ELF-1 (cell line): ENCODE measurements around the gene SKA2.
A peak's percentile ranks its signal among the peaks of the same experiment; 100 is the strongest.

Experiments
- DNase-seq: peaks from one replicate; pipeline ENCODE4 v3.0.0-alpha.2; 2016; ENCODE audit warnings: low read depth, low spot score

The SKA2 gene

DNA sequence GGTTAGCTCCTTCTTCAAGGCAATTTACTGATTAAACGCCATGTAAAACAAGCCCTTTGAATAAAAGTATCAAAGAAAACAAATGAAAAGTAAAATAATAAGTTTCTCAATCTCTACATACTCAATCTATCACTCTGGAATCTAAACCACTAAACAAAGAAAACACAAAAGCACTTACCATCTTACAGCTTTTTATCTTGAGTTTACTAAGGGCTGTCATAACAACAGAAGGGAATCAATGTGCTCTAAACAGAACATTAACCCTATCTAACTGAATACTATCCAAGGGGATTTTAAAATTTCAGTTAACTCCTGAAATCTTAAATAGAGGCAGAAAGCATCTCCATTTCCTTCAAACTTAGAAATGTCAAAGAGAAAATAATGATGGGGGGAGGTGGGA lies 3.4 kb downstream of the SKA2 start:
- DNase-seq = no peak

DNA sequence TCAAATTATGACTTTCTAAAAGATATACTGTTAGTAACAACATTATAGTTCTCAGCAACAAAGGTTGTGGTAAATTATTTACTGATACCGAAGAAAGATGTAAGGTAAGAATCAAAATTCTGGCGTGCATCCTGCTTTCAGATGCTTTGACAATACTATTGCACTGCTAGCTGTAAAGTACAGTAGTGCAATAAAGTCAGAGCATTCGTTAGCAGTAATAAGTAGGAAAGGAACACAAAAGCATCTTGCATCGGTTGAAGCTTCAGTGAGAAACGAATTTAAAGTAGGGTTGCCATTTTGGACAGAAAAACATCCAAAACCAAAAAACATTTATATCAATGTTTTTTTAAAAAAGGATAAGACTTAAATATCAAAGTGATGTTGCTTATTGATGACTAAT lies 4.0 kb downstream of the SKA2 start:
- DNase-seq = no peak

DNA sequence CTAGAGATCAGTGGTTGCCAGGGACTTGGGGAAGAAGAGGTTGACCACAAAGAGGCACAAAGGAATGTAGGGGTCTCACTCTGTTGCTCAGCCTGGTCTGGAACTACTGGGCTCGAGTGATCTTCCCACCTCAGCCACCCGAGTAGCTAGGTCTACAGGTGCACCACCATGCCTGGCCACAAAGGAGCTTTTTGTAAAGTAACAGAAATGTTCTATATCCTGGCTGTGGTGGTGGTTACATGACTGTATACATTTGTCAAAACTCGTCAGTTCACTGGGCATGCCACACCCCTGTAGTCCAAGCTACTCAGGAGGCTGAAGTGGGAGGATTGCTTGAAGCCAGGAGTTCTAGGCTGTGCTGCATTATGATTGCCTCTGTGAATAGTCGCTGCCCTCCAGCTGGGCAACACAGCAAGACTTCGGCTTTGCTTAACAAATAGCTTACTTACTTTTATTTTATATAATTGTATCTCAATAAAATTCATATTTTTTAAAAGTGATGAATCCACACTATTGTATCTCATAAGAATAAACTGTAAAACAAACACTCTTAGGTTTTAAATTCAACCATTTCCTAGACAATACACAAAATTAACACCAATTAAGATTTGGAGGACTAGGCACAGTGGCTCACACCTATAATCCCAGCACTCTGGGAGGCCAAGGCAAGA lies 5.0 kb downstream of the SKA2 start:
- no peak for DNase-seq

- DNase-seq = no peak
Observed at GRCh38 chr17:59149051-59149450, 5.9 kb downstream of the SKA2 start.

DNA sequence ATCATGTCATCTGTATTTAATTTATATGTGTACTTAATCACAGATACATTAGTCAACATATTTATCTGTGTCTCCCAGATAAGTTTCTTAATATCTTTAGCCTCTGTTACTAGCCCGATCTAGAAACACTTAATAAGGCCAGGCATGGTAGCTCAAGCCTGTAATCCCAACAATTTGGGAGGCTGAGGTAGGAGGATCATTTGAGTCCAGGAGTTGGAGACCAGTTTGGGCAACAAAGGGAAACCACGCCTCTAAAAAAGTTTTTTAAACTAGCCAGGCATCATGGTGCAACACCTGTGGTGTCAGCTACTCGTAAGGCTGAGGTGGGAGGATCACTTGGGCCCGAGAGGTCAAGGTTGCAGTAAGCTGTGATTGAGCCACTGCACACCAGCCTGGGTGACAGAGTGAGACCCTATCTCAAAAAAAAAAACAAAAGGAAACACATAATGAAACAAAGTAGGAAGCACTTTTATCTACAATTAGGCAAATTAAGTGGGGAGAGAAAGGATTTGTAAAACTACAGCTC lies 9.4 kb downstream of the SKA2 start:
- DNase-seq = no peak

DNA sequence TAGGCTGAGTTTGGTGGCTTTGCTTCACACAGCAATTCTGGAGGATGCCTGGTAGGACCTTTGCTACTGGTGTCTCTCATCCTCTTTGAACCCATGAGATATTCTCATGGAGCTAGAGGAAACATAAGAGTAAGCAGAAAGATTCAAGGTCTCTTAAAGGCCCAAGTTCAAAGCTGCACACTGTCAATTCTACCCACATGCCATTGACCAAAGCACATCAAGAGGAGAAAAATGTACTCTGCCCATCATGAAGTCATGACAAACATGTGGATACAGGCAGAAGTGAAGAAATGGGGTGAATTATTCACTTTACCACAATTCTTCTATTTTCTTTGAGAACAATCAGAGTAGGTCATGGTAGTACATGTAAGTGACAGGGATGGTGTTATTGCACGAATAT lies 13.1 kb downstream of the SKA2 start:
- no peak for DNase-seq

DNA sequence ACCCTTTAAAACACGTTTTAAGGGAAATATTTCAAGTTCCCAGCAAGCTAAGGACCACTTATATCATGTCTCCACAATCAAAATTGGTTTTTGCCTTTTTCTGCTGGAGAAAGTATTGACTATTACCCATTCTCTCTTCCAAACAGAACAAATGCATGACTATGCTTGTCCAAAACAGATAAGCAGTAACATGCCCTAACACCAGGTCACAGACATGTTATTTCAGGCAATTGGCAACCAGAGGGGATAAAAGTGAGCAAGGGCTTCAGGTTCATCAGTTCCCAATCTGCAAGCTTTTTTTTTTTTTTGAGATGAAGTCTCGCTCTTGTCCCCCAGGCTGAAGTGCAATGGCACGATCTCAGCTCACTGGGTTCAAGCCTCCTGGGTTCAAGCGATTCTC lies 15.0 kb downstream of the SKA2 start:
- no peak for DNase-seq

- DNase-seq = peak; percentile 27
Observed at GRCh38 chr17:59138339-59138738, 16.6 kb downstream of the SKA2 start.

- DNase-seq = no peak
Observed at GRCh38 chr17:59131131-59131530, 23.9 kb downstream of the SKA2 start.

DNA sequence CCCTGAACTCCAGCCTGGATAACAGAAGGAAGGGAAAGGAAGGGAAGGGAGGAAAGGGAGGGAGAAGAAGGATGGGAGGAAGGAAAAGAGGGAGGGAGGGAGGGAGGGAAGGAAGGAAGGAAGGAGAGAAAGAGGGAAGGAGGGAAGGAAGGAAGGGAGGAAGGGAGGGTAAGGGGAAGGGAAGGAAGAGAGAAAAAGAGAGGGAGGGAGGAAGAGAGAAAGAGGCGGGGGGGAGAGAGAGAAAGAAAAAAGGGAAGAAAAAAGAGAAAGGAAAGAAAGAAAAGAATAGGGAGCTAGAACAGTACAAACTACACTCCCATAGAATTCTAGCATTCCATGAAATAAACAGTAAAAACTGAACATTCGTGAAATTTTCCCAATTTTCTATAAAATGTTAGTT lies 25.2 kb downstream of the SKA2 start:
- no peak for DNase-seq

GRCh38 chr17:59126809-59127417 lies 28.1 kb downstream of the SKA2 start:
- DNase-seq = no peak

GRCh38 chr17:59124665-59125064 lies 30.3 kb downstream of the SKA2 start:
- DNase-seq = no peak

- DNase-seq = no peak
Observed at GRCh38 chr17:59121901-59122480, 33.0 kb downstream of the SKA2 start.

GRCh38 chr17:59115474-59115873 lies 39.5 kb downstream of the SKA2 start:
- DNase-seq = no peak

DNA sequence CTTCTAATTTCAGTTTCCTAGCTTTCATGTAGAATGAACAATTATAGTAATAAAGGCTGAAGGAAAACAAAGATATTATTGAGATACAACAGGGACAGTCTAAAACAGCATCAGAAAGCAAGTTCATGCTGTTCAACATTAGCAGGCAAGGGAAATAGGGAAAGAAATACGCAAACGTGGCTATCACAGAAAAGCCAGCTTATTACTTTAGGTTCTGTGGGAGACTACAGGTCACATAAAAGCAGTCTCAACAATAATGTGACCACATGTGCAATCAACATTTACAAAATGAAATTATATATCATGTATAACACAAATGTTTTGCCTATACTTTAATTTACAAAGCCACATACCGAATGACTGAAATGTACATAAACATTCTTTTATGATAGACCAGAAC lies 43.4 kb downstream of the SKA2 start:
- no peak for DNase-seq

GRCh38 chr17:59110973-59111372 lies 44.0 kb downstream of the SKA2 start:
- DNase-seq = no peak

DNA sequence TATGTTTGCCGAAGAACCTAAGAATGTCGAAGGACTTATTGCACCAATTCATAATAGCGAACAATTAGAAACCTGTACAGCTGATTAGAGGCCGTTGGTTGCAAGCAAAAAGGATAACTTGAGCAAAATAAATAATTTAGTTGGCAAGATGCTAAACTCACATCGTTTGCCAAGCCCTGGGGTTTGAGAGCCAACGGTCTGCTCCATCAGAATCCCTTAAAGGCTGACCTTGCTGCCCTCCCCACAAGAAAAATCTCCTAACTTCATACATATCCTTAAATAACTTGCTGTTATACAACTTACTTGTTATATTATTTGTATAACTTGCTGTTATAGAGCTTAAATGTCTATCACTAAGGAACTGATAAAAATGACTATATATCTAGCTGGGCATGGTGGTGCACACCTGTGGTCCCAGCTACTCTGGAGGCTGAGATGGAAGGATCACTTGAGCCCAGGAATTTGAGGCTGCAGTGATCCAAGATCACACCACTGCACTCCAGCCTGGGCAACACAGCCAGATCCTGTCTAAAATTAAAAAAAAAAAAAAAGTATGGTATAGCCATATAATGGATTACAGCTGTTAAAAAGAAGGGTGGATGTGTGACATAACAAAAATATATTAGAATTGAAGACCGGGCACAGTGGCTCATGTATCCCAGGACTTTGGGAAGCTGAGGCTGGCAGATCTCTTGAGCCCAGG lies 46.4 kb downstream of the SKA2 start:
- no peak for DNase-seq

- no peak for DNase-seq
Observed at GRCh38 chr17:59107306-59107670, 47.7 kb downstream of the SKA2 start.

DNA sequence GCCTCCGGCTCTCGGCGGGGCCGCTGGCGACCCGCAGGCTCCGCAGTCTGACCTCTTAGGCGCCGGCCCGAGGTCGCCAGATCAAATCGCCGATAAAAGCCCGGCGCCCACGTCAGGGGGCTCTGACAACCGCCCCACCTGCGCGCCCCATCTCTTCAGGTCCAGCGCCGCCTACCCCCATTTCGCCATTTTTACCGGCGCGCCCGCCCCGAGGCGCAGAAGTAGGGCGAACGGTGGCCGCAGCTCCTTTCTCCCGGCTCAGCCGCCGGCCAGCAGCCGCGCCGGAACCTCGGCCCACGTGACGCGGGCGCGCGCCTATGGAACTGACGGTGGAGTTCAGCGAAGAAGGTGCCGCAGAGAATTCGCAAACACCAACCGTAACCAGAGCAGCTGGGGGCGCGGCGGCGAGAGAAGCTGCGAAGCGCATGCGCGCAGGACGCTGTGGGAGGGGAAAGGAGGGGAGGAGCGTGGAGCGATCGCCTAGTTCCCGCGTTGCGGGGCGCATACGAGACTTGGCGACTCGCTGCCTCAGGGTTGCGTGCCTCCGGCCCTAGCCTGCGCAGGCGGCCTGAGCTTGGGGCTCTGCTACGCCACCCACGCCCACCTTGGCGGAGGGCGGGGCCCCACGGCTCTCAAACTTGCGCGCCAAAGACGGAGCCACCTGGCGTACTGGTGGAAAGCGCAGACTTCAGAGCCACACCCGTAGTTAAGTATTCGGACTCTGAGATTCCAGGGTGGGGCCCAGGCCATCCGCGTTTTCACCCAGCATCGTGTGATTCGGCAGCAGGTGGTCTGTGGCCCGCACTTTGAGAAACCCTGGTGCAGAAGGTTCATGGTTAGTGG lies 48.3 kb downstream of the SKA2 start, which contains the start of gene TRIM37:
Gene TRIM37 (minus strand): TSS at position 418 of the 843 bp plus-strand sequence. CDS start 419 bp downstream, outside the sequence.
- DNase-seq = peak; percentile 100

- DNase-seq = no peak
Observed at GRCh38 chr17:59105852-59106462, 49.0 kb downstream of the SKA2 start.

- DNase-seq = no peak
Observed at GRCh38 chr17:59101178-59101577, 53.8 kb downstream of the SKA2 start.
